Iris pigment epithelial cell (primary cell): ENCODE data around the gene MED13.
"Not testable (repeated sequence)": the region's sequence is repeated elsewhere in the genome, so short reads cannot be mapped to it uniquely, and the experiment has no call there.

Experiments used
- DNase-seq: peaks from one replicate; pipeline ENCODE4 v3.0.0-alpha.2; 2011; ENCODE audit warnings: low read depth

MED13 gene

DNA sequence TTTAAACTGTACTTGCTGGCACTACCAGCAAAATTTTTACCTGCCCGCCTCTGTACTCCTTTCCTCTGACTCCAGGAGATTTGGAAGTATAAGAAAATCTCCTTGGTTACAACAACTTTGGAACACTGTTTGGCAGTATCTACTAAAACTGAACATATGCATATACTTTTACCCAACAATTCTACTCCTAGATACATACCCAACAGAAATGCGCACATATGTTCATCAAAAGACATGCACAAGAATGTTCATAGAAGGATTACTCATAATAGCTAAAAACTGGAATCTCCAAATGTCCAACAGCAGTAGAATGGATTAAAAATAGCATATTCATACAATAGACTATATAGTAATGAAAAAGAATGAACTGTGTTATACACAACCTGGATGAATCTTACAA, 21.7 kb upstream of the MED13 start:
- no peak for DNase-seq

- DNase-seq: peak; percentile 33
Measured at GRCh38 chr17:62085511-62086408, 20.7 kb upstream of the MED13 start.

DNA sequence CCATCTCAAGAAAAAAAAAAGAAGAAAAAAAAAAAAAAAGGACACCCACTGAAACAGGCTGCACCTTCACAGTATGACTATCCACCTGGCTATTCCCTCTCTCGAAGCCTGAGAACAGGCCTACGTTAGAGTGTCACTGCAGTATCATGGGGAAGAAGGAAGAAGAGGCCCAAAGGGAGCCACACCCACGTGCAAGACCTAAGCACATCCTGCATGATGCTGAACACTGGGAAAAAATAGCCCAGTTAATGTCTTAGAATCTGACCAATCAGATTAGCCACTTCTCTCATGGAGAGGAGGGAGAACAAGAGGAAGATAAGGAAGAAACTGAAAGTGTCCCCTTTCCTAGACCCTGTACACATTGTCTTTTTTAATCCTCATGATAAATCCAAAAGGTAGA, 19.5 kb upstream of the MED13 start:
- no peak for DNase-seq

- no peak for DNase-seq
Measured at GRCh38 chr17:62083651-62084050, 18.6 kb upstream of the MED13 start.

GRCh38 chr17:62080647-62081046, 15.6 kb upstream of the MED13 start:
- no peak for DNase-seq

DNA sequence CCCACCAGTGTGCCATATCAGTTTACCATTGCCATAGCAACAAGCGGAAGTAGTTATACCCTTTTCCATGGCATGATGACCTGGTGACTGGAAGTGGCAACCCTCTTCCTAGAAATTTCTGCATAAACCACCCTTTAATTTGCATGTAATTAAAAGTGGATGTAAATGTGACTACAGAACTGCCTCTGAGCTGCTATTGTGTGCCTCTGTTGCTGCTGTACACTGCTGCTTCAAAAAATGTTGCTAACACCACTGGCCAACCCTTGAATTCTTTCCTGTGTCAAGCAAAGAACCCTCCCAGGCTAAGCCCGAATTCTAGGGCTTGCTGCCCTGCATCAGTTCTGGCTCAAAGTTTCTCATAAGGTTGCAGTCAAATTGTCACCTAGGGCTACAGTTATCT, 12.9 kb upstream of the MED13 start:
- DNase-seq: no peak

DNA sequence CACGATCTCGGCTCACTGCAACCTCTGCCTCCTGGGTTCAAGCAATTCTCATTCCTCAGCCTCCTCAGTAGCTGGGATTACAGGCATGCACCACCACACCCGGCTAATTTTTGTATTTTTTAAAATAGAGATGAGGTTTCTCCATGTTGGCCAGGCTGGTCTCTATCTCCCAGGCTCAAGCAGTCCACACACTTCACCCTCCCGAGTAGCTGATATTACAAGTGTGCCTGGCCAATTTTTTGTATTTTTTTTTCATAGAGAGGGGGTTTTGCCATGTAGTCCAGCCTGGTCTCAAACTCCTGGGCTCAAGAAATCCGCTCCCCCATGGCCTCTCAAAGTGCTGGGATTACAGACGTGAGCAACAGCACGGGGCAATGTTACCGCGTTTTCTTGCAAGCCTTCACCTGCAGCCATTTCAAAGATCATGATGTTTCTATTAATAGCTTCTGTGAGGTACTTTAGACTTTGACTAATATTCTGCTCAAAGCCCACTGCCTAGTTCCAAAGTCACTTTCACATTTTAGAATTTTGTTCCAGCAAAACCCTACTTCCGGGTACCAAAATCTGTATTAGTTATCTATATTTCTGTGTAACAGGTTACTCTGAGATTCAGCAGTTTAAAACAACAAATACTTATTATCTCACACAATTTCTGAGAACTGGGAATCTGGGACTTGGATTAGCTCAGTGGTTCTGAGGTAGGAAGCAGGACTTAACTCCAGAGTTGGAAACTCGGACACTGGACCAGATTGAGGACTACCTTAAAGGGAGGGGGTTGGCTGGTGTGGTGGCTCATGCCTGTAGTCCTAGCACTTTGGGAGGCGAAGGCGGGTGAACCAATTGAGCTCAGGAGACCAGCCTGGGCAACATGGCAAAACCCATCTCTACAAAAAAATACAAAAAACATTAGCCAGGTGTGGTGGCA, 12.0 kb upstream of the MED13 start:
- no peak for DNase-seq

DNA sequence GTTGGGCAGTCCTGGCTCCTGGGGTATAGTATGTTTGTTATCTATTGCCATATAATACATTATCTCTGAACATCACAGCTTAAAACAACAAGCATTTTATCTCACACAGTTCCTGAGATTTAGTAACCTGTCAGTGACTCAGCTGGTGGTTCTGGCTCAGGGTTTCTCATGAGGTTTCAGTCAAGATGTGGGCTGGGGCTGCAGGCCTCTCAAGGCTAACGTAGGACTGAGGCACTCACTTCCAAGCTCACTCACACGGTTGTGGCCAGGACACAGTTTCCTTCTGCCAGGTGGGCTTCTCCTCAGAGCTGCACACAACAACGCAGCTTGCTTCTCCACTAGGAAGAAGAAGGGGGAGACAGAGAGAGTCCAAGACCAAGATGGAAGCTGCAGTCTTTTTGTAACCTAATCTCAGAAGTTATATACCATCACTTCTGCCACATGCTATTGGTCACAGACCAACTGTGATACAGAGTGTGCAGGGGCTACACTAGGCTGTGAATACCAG, 10.3 kb upstream of the MED13 start:
- peak; percentile 79 for DNase-seq

DNA sequence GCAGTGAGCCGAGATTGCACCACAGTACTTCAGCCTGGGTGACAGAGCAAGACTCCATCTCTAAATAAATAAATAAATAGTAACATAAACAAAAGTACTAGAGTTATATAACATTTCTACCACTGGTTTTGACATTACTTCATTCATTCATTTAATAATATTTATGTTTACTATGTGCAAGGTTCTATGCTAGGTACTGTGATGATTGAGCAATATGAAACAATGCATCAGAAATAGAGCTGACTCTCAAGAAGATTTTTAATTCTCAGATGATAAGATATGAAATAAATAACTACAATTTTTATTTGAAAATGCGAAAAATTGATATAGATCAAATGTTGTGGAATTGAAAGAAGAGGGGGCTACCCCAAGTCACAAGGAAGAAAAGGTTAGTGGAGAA, 8.9 kb upstream of the MED13 start:
- no peak for DNase-seq

DNA sequence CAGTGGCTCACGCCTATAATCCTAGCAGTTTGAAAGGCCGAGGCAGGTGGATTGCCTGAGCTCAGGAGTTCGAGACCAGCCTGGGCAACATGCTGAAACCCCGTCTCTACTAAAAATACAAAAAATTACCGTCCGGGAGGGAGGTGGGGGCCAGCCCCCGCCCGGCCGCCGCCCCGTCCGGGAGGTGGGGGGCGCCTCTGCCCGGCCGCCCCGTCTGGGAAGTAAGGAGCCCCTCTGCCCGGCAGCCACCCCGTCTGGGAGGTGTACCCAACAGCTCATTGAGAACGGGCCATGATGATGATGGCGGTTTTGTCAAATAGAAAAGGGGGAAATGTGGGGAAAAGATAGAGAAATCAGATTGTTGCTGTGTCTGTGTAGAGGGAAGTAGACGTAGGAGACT, 7.8 kb upstream of the MED13 start:
- not testable (repeated sequence) for DNase-seq

DNA sequence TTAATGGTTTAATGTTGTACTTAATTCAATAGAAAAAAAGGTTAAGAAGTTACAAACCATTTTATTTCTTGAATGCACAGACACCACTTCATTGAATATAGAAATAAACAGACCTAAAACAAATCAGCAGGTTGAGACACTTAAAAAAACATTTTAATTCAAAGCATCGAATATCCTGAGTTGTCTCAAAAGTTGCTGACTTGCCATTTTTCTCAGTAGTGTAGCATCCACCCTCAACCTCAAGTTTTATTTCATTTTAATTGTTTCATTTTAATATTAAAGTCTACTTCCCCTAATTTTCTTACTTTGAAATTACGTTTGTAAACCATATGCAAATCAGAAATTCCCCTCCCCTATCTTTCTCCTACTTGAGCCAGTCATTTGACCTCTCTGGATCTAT, 5.8 kb upstream of the MED13 start:
- no peak for DNase-seq

- DNase-seq: no peak
Measured at GRCh38 chr17:62067165-62068145, 2.4 kb upstream of the MED13 start.

- peak; percentile 98 for DNase-seq
Measured at GRCh38 chr17:62065611-62066468, 762 bp upstream of the MED13 start.

DNA sequence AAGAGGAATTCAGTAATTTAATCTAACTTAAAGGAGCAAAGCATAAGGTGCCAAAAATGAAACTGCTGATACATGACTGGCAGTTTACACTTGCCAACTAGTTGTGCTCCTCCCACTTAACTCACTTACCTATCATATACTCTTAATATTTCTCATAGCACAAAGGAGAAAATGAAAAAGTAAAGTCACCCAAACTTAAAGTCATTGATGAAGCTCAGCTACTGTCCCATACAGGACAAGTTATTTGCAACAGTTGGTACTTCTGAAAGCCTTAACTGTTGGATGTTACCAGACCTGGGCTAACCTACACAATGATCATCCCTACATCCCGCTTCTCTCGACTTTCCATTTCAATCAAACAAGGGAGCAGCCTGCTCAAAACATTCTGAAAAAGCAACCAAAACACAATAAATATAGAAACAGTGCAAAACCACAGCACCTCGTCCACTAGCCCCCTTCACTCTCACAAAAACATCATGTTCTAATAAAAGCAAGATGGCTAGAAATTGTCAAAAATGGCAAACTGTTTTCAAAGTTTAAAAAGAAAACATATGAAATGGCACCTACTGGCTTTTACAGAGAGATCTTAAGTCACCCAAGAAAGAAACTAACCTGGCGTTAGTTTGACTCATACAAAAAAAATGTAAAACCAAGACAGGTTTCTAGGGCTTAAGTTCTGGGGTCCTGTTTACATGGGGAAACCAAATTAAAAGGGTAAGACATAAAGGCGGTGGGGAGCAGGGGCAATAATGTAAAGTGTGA, 868 bp downstream of the MED13 start:
- peak; percentile 56 for DNase-seq

- no peak for DNase-seq
Measured at GRCh38 chr17:62062944-62063343, 2.1 kb downstream of the MED13 start.

- no peak for DNase-seq
Measured at GRCh38 chr17:62062302-62062701, 2.8 kb downstream of the MED13 start.

DNA sequence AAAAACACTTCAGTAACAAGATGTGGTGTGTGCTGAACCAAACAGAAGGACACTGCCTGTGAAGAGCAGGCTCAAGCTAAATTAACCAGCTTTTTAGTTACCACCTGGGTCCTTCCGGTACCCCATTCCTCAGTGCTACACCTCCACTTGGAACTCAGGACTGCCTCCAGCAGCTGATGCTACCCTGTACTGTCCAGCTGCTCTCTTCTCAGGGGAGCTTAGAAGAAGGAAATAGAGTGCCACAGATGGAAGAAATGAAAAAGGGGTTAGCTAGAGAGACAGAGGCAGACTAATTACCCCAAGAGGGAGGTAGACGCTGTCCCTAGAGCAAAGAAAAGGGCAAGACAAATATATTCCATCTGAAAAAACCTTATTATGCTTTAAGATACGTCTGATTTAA, 5.7 kb downstream of the MED13 start:
- DNase-seq: no peak

DNA sequence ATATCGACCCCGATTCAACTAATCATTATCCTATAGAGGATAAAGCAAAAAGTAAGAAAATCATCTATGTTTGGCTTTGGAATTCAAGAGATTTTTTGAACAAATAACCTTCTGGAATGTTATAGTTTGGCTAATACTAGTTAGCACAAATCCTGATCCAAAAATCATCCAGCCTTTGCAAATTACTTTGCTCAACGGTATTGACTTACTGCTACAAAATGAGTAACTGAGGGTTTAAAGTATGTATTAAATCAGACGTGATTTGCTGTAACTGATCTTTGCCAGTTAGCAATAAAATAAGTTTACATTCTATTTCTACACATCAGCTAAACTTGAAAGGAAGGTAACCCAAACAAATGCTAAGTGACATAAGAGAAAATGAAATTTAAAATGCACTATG, 6.5 kb downstream of the MED13 start:
- no peak for DNase-seq

GRCh38 chr17:62057696-62058095, 7.4 kb downstream of the MED13 start:
- no peak for DNase-seq
